Endothelial cell (in vitro differentiated cells): ENCODE measurements around the gene TNIP1. TPM values are rescaled to one million over a fixed set of nuclear protein-coding genes. Genes with fewer than 3 reads are reported as not detected.

Experiments used
- DNase-seq: peaks from one replicate; pipeline ENCODE4 v3.0.0; 2021; ENCODE audit warnings: low spot score
- H3K27ac Mint-ChIP-seq: one replicate; pipeline ENCODE4 v1.8.0; 2021; ENCODE audit warnings: mixed read lengths, inconsistent platforms; ENCODE audit not compliant: unreplicated experiment
- H3K27me3 Mint-ChIP-seq: one replicate; pipeline ENCODE4 v1.8.0; 2021; ENCODE audit warnings: mild to moderate bottlenecking, moderate library complexity, mixed read lengths, inconsistent platforms; ENCODE audit not compliant: unreplicated experiment
- H3K36me3 Mint-ChIP-seq: one replicate; pipeline ENCODE4 v1.8.0; 2021; ENCODE audit warnings: mild to moderate bottlenecking, low read depth, mixed read lengths, inconsistent platforms; ENCODE audit not compliant: unreplicated experiment
- H3K4me1 Mint-ChIP-seq: one replicate; pipeline ENCODE4 v1.8.0; 2021; ENCODE audit warnings: mild to moderate bottlenecking, mixed read lengths, inconsistent platforms; ENCODE audit not compliant: unreplicated experiment
- H3K4me3 Mint-ChIP-seq: one replicate; pipeline ENCODE4 v1.8.0; 2021; ENCODE audit warnings: mild to moderate bottlenecking, mixed read lengths, inconsistent platforms; ENCODE audit not compliant: unreplicated experiment
- H3K9me3 Mint-ChIP-seq: one replicate; pipeline ENCODE4 v1.8.0; 2021; ENCODE audit warnings: mixed read lengths, inconsistent platforms; ENCODE audit not compliant: unreplicated experiment
- total RNA-seq: library from RNA; stranded (reverse); fragmentation: NEBNext Ultra II Directional; extraction: Animal tissue kit (Norgen Biotek cat#: 25700); gene quantifications from one replicate; pipeline ENCODE4 v1.2.1, GENCODE V29; 2021; ENCODE audit not compliant: unreplicated experiment
- TF ChIP-seq, protein P1 (sequence below): fragments of 200-600 bp; sonication (generic); IDR thresholded peaks from one replicate; pipeline ENCODE4 v1.5.0; 2021; ENCODE audit warnings: antibody characterized with exemption; ENCODE audit not compliant: unreplicated experiment

Gene TNIP1
- total RNA-seq, 1 donor from 2014 or later: 76.0 TPM

DNA sequence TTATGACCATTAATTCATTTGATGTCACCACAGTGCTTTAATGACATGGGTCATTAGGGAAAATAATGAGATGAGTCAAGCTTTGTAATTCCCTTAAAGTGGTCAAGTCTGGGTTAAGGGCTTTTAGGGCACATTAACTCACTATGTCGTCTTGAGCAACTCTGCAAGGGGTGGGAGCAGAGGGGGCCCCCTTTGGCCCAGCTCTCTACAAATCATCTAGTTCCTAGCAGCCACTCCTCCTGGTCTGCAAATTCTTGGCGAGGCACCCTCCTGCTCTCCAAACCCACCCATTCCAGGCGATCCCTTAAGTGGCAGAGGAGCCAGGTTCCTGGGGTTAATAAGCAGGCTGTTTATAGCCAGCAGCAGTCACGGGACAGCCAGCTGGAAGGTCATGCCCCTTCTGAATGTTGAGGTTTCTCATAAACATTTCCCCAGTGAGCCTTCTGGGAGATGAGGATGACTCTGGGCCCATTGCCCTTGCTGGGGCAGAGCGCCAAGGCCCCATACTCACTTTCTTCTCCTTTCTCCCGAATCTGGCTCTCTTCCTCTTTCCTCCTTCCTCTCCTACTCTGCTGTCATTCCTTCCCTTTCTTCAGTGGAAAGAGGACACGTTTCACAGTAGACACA is 74.8 kb downstream of the TNIP1 start:
- DNase-seq: no peak
- Mint-ChIP-seq H3K9me3 (no peaks in the 10 kb centered on the region), H3K4me1 (no peaks in the 10 kb centered on the region), H3K4me3 (no peak overlapping the region), H3K27me3 (peaks cover 1% of the 10 kb centered on the region), H3K27ac (no peak overlapping the region), H3K36me3 (no peaks in the 10 kb centered on the region)
- TF ChIP-seq, protein P1, sequence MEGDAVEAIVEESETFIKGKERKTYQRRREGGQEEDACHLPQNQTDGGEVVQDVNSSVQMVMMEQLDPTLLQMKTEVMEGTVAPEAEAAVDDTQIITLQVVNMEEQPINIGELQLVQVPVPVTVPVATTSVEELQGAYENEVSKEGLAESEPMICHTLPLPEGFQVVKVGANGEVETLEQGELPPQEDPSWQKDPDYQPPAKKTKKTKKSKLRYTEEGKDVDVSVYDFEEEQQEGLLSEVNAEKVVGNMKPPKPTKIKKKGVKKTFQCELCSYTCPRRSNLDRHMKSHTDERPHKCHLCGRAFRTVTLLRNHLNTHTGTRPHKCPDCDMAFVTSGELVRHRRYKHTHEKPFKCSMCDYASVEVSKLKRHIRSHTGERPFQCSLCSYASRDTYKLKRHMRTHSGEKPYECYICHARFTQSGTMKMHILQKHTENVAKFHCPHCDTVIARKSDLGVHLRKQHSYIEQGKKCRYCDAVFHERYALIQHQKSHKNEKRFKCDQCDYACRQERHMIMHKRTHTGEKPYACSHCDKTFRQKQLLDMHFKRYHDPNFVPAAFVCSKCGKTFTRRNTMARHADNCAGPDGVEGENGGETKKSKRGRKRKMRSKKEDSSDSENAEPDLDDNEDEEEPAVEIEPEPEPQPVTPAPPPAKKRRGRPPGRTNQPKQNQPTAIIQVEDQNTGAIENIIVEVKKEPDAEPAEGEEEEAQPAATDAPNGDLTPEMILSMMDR: no peak

GRCh38 chr5:151005187-151005949 is 75.5 kb downstream of the TNIP1 start:
- no peaks in the 10 kb centered on the region for H3K36me3 Mint-ChIP-seq
- H3K9me3 Mint-ChIP-seq: no peaks in the 10 kb centered on the region
- no peak for DNase-seq
- no peaks in the 10 kb centered on the region for H3K4me1 Mint-ChIP-seq
- TF ChIP-seq, protein P1: no peak
- no peak overlapping the region for H3K27ac Mint-ChIP-seq
- no peak overlapping the region for H3K4me3 Mint-ChIP-seq
- peaks cover 1% of the 10 kb centered on the region for H3K27me3 Mint-ChIP-seq

GRCh38 chr5:151004499-151004898 is 76.3 kb downstream of the TNIP1 start:
- Mint-ChIP-seq H3K4me3 (no peak overlapping the region), H3K36me3 (no peaks in the 10 kb centered on the region), H3K27ac (no peak overlapping the region), H3K9me3 (no peaks in the 10 kb centered on the region), H3K4me1 (no peaks in the 10 kb centered on the region), H3K27me3 (peaks cover 1% of the 10 kb centered on the region)
- TF ChIP-seq, protein P1: no peak
- no peak for DNase-seq

GRCh38 chr5:151003503-151003860 is 77.4 kb downstream of the TNIP1 start:
- Mint-ChIP-seq H3K27ac (no peak overlapping the region), H3K36me3 (no peaks in the 10 kb centered on the region), H3K4me1 (no peaks in the 10 kb centered on the region), H3K27me3 (peaks cover 1% of the 10 kb centered on the region), H3K4me3 (no peak overlapping the region), H3K9me3 (no peaks in the 10 kb centered on the region)
- TF ChIP-seq, protein P1: no peak
- DNase-seq: no peak
